ENCODE measurements around the gene ZFAND6.

DNA sequence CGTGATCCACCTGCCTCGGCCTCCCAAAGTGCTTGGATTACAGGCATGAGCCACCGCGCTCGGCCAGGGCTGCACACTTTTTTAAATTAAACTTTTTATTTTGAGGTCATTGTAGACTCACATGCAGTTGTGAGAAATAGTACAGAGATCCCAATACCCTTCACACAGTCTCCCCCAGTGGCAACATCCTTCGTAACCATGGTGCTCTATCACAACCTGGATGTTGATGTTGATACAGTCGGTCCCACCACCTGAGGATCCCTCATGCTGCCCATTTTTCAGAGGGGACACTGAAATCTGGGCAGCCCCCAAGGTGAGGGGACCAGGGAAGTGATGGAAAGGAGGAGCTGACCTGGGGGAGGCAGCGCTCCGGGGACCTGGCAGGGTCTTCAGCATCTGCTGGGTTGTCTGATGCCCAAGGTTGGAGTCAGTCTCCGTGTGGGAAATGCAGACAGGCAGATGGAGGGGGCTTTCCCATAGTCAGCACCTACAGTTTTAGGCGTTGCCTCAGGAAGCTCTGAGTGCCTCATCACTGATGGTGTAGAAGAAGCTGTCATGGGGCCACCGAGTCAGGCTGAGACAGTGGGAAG is 110.4 kb downstream of the ZFAND6 start:
- TF ChIP-seq, protein P1, sequence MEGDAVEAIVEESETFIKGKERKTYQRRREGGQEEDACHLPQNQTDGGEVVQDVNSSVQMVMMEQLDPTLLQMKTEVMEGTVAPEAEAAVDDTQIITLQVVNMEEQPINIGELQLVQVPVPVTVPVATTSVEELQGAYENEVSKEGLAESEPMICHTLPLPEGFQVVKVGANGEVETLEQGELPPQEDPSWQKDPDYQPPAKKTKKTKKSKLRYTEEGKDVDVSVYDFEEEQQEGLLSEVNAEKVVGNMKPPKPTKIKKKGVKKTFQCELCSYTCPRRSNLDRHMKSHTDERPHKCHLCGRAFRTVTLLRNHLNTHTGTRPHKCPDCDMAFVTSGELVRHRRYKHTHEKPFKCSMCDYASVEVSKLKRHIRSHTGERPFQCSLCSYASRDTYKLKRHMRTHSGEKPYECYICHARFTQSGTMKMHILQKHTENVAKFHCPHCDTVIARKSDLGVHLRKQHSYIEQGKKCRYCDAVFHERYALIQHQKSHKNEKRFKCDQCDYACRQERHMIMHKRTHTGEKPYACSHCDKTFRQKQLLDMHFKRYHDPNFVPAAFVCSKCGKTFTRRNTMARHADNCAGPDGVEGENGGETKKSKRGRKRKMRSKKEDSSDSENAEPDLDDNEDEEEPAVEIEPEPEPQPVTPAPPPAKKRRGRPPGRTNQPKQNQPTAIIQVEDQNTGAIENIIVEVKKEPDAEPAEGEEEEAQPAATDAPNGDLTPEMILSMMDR (IDR thresholded peaks at IDR 0.05; ENCODE audit: low read depth, low read length, missing input control): no peak
- TF ChIP-seq JUND (IDR thresholded peaks at IDR 0.05) (no peak), HNF4G (IDR thresholded peaks at IDR 0.05) (no peak), FOXA1 (IDR thresholded peaks at IDR 0.05) (no peak), TAF1 (conservative IDR thresholded peaks at IDR 0.05) (no peak), YY1 (IDR thresholded peaks at IDR 0.05) (no peak)
- TF ChIP-seq, protein P2, sequence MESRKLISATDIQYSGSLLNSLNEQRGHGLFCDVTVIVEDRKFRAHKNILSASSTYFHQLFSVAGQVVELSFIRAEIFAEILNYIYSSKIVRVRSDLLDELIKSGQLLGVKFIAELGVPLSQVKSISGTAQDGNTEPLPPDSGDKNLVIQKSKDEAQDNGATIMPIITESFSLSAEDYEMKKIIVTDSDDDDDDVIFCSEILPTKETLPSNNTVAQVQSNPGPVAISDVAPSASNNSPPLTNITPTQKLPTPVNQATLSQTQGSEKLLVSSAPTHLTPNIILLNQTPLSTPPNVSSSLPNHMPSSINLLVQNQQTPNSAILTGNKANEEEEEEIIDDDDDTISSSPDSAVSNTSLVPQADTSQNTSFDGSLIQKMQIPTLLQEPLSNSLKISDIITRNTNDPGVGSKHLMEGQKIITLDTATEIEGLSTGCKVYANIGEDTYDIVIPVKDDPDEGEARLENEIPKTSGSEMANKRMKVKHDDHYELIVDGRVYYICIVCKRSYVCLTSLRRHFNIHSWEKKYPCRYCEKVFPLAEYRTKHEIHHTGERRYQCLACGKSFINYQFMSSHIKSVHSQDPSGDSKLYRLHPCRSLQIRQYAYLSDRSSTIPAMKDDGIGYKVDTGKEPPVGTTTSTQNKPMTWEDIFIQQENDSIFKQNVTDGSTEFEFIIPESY (IDR thresholded peaks at IDR 0.05): no peak

Data from liver (tissue), 3 donors.